HEK293T (cell line): ENCODE measurements around the gene SLC45A1.

Experiments used
- CTCF ChIA-PET: fragments of 350-600 bp; formaldehyde crosslinking; extraction: SDS; loops from one replicate; lab custom pipeline; 2021; ENCODE audit warnings: antibody characterized with exemption, inconsistent platforms; lab: Yijun Ruan, JAX
- POLR2A ChIA-PET: fragments of 350-600 bp; formaldehyde crosslinking; extraction: SDS; loops from one replicate; lab custom pipeline; 2020; ENCODE audit warnings: antibody characterized with exemption, inconsistent platforms; lab: Yijun Ruan, JAX
- DNase-seq: peaks from one replicate; pipeline ENCODE4 v3.0.0; 2012; ENCODE audit warnings: mixed read lengths; ENCODE audit errors: extremely low spot score
- ARNT ChIP-seq: fragments of 450-650 bp; IDR thresholded peaks from 2 replicates; pipeline ENCODE4 v1.6.1; 2017; ENCODE audit warnings: mild to moderate bottlenecking
- BHLHE40 ChIP-seq: fragments of 450-650 bp; IDR thresholded peaks from 2 replicates; pipeline ENCODE4 v1.6.1; 2016; ENCODE audit warnings: mild to moderate bottlenecking, moderate library complexity, borderline replicate concordance
- CTBP1 ChIP-seq: fragments of 450-650 bp; IDR thresholded peaks from 2 replicates; pipeline ENCODE4 v1.6.1; 2016; ENCODE audit warnings: borderline replicate concordance
- ELF4 ChIP-seq: fragments of 450-650 bp; IDR thresholded peaks from 2 replicates; pipeline ENCODE4 v1.6.1; 2017; ENCODE audit warnings: antibody characterized with exemption
- FOXA1 ChIP-seq: fragments of 450-650 bp; IDR thresholded peaks from 2 replicates; pipeline ENCODE4 v1.6.1; 2016; ENCODE audit warnings: mild to moderate bottlenecking
- FOXK2 ChIP-seq: fragments of 450-650 bp; IDR thresholded peaks from 2 replicates; pipeline ENCODE4 v1.6.1; 2016; ENCODE audit warnings: mild to moderate bottlenecking
- FOXM1 ChIP-seq: fragments of 450-650 bp; IDR thresholded peaks from 2 replicates; pipeline ENCODE4 v1.6.1; 2017; ENCODE audit warnings: mild to moderate bottlenecking, borderline replicate concordance
- HDGF ChIP-seq: fragments of 450-650 bp; IDR thresholded peaks from 2 replicates; pipeline ENCODE4 v1.6.1; 2017; ENCODE audit warnings: antibody characterized with exemption, borderline replicate concordance
- L3MBTL2 ChIP-seq: fragments of 450-650 bp; conservative IDR thresholded peaks from 2 replicates; pipeline ENCODE4 v1.6.1; 2016; ENCODE audit warnings: mild to moderate bottlenecking
- LEF1 ChIP-seq: fragments of 450-650 bp; IDR thresholded peaks from 2 replicates; pipeline ENCODE4 v1.6.1; 2017; ENCODE audit warnings: mild to moderate bottlenecking, borderline replicate concordance
- NFRKB ChIP-seq: fragments of 450-650 bp; IDR thresholded peaks from 2 replicates; pipeline ENCODE4 v1.6.1; 2016; ENCODE audit warnings: mild to moderate bottlenecking, moderate library complexity
- SP1 ChIP-seq: fragments of 450-650 bp; IDR thresholded peaks from 2 replicates; pipeline ENCODE4 v1.6.1; 2017
- SUZ12 ChIP-seq: fragments of 450-650 bp; IDR thresholded peaks from 2 replicates; pipeline ENCODE4 v1.6.1; 2016; ENCODE audit warnings: mild to moderate bottlenecking
- TARDBP ChIP-seq: fragments of 450-650 bp; IDR thresholded peaks from 2 replicates; pipeline ENCODE4 v1.6.1; 2016
- ZNF384 ChIP-seq: fragments of 450-650 bp; IDR thresholded peaks from 2 replicates; pipeline ENCODE4 v1.6.1; 2016
- TF ChIP-seq, protein P1 (sequence below): fragments of 450-650 bp; IDR thresholded peaks from 2 replicates; pipeline ENCODE4 v1.6.1; 2016

SLC45A1 gene

DNA sequence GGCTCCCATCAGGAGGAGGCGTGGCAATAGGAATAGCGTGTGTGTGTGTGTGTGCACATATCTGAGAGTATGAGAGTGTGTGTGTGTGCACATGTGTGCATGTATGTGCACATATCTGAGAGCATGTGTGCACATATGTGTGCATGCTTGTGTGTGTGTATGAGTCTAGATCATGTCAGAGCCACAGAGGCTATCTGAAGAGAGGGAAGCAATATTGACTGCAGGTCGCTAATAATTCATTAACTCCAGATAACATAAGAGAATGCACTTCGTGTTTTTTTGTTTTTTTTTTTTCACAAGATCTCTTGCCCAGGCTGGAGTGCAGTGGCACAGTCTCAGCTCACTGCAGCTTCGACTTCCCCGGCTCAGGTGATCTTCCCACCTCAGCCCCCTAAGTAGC lies 4.7 kb upstream of the SLC45A1 start:
- POLR2A ChIA-PET: interaction anchor here (1.4 kb wide), 1 partner anchor 298 kb away, joined by 5 read pairs; no protein-coding TSS in a partner anchor
- DNase-seq: no peak
- TF ChIP-seq L3MBTL2: no peak
- TF ChIP-seq SUZ12: no peak
- no peak for TF ChIP-seq ZNF384
- CTCF ChIA-PET: interaction anchor here (0.7 to 3.6 kb wide), 5 partner anchors 199 to 338 kb away, joined by 5 to 43 read pairs (median 10); no protein-coding TSS in a partner anchor

DNA sequence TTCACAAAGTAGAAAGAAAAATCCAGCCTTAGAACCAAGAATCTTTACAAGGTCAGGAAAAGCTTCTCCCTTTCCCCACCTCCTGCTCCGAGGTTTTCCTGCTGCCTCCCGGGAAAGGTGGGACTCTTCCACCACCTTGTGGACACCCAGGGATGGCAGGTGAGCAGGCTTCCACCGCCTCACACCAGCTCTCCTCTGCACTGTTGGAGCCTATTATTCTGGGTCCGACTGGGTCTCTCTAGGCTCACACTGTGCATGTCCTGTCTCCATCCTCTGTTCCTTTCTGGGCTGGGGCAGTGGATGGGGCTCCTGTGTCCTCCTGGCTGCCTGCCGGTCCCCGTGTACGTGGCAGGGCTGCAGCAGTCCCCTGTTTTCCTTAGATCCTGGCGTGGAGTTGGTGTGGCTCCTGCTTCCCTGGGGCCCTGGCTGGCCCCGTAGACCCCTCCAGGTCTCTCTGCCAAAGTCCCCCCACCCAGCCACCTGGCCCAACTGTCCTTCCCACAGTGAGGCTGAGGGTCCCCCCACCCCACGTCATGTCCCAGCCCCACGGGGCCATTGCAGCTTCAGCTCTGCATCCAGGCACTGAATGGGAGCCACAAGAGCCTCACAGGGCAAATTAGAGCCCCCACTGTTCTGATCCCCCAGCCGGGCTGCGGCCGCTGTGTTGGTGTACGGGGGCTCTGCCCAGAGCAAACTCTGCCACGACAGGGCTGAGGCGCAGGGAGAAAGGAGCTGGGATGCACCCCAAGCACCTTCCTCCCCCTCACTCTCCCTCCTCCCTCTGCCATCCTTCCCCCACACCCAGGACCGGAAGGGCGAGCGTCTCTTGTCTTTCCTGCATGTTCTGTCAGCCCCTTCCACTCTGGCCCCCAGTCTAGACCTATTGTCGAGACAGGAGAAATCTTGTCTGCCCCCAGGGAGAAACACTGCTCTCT lies 3.3 kb upstream of the SLC45A1 start:
- DNase-seq: peak; percentile 86
- TF ChIP-seq SP1: no peak
- no peak for TF ChIP-seq TARDBP
- TF ChIP-seq CTBP1: no peak
- no peak for TF ChIP-seq NFRKB
- no peak for TF ChIP-seq L3MBTL2
- TF ChIP-seq ARNT: no peak
- TF ChIP-seq BHLHE40: no peak
- no peak for TF ChIP-seq SUZ12
- no peak for TF ChIP-seq FOXK2
- TF ChIP-seq, protein P1, sequence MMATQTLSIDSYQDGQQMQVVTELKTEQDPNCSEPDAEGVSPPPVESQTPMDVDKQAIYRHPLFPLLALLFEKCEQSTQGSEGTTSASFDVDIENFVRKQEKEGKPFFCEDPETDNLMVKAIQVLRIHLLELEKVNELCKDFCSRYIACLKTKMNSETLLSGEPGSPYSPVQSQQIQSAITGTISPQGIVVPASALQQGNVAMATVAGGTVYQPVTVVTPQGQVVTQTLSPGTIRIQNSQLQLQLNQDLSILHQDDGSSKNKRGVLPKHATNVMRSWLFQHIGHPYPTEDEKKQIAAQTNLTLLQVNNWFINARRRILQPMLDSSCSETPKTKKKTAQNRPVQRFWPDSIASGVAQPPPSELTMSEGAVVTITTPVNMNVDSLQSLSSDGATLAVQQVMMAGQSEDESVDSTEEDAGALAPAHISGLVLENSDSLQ: no peak
- no peak for TF ChIP-seq FOXM1
- TF ChIP-seq FOXA1: no peak
- CTCF ChIA-PET: interaction anchor here (0.5 to 3.6 kb wide), 24 partner anchors 9 to 342 kb away, joined by 3 to 43 read pairs (median 4); no protein-coding TSS in a partner anchor
- POLR2A ChIA-PET: interaction anchor here (0.6 to 1.5 kb wide), 6 partner anchors 278 to 299 kb away, joined by 3 to 5 read pairs (median 4); partner anchors contain the start of gene ERRFI1

DNA sequence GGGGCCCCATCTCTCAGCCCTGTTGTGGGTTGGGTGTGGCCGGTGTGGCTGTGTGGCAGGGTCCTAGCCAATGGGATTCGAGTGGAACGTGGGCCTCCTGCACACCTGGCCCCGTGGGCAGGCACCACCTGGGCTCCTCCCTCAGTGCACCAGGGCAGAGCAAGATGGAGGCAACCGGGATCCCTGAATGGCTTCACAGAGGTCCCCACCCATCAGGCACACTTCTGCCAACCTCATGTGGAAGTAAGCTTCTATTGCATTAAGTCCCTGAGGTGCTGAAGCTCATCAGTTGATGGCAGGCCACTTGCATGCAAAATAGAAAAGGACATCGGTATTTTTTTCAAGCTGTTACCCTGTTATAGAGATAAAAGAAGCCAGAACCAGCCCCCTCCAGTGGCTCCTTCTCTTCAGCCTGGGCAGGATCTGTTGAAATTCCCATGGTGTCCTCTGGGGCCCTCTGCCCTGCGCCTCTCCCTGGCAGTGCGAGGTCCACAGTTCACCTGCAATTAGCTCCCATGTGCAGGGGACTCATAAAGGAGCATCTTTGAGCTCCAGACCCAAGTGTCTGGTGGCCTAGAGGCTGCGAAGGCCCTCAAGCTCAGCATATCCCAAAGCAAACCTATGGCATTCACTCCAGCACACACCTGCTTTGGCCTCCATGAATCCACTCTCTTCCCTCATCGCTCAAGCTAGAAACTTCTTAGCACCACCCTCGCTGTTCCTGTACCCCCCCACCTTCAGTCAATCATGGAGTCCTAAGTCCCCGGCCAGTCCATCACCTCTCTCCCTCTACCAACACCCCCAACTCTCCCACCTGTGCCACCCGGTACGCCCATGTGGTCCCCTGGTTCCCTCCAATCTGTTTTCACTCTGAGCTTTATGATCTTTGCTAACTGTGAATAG lies 2.1 kb upstream of the SLC45A1 start:
- ChIA-PET POLR2A (interaction anchor here (0.8 to 0.9 kb wide), 2 partner anchors 289 to 298 kb away, joined by 3 to 5 read pairs; partner anchors contain the start of gene ERRFI1), CTCF (interaction anchor here (0.6 to 3.6 kb wide), 12 partner anchors 11 to 342 kb away, joined by 3 to 43 read pairs (median 6); no protein-coding TSS in a partner anchor)
- no peak for DNase-seq
- TF ChIP-seq ELF4 (no peak), TARDBP (no peak), FOXA1 (no peak), HDGF (no peak)

DNA sequence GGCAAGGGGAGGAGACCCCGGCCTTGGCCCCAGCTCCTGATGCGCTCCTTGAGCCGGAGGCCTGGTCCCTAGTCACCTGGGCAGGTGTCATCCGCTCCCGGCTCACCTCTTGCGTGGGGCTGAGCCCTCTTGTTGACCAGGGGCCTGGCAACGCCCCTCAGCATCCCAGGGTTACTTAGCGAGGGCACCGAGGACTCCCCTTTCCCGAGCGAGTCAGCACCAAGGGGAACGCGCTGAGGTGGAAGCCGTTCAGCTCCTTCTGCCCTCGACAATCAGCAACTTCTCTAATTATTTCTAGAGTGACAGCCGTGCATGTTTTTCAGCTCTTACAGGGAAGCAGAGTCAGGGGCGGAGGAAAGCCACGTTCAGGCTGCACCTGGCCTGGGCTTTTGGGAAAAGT lies 522 bp downstream of the SLC45A1 start:
- POLR2A ChIA-PET: no interaction called here
- no peak for DNase-seq
- TF ChIP-seq LEF1 (no peak), FOXM1 (no peak)
- CTCF ChIA-PET: no interaction called here

DNA sequence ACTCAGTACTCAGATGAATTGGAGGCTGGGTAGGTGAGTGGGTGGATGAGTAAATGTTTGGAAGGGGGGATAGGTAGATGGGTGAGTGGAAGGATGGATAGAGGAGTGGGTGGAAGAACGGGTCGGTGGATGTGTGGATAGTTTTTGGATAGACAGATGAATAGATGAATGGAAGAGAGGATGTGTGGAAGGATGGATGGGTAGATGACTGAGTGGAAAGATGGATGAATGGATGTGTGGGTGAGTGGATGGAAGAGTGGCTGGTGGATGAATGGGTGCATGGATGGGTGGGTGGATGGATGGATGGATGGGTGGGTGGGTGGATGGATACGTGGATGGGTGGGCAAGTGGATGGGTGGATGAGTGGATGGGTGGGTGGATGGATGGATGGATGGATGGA lies 3.7 kb downstream of the SLC45A1 start:
- ChIA-PET CTCF (no interaction called here), POLR2A (no interaction called here)
- TF ChIP-seq SUZ12: no peak
- TF ChIP-seq TARDBP: no peak
- no peak for TF ChIP-seq FOXM1
- no peak for TF ChIP-seq ARNT
- no peak for TF ChIP-seq LEF1
- TF ChIP-seq, protein P1: no peak
- TF ChIP-seq NFRKB: no peak
- TF ChIP-seq HDGF: no peak
- no peak for TF ChIP-seq FOXA1
- no peak for TF ChIP-seq BHLHE40
- DNase-seq: no peak

DNA sequence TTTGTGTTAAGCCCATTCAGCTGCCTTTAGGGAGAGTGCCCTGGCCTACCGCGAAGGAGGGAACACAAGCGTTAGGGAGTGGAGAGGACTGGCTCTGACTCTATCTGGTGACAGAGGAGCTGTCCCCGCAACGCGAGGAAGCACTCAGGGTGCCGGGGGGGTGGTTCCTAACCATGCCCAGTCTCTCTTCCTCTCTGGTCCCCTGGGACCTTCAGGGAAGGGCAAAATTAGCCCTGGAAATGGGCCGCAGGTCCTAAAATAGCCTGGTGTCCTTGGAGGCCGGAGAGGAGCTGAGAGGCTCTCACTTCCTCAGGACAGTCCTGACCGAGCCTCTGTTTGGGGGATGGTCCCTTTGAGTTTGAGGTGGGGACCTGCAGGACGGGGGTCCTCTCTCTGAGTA lies 5.8 kb downstream of the SLC45A1 start:
- ChIA-PET POLR2A (no interaction called here), CTCF (interaction anchor here (0.6 to 0.9 kb wide), 2 partner anchors 9 to 188 kb away, joined by 3 read pairs; no protein-coding TSS in a partner anchor)
- DNase-seq: no peak
- TF ChIP-seq ARNT (no peak), BHLHE40 (no peak), FOXK2 (no peak), FOXM1 (no peak), LEF1 (no peak), TARDBP (no peak), HDGF (no peak), ZNF384 (no peak), NFRKB (no peak), SP1 (no peak), CTBP1 (no peak)
- TF ChIP-seq, protein P1: no peak
